GM23248 (cell line): ENCODE measurements around the gene AARS2.

Experiments
- EZH2 ChIP-seq: fragments of 200-600 bp; sonication (generic); IDR thresholded peaks from 2 replicates; pipeline ENCODE4 v1.6.1; 2018; ENCODE audit warnings: antibody characterized with exemption, mild to moderate bottlenecking; ENCODE audit not compliant: insufficient read depth, poor library complexity, severe bottlenecking
- EZH2phosphoT487 ChIP-seq: fragments of 200-600 bp; sonication (generic); IDR thresholded peaks from 2 replicates; pipeline ENCODE4 v1.6.1; 2018; ENCODE audit warnings: antibody characterized with exemption, moderate library complexity, mild to moderate bottlenecking, low read depth; ENCODE audit not compliant: insufficient read depth

DNA sequence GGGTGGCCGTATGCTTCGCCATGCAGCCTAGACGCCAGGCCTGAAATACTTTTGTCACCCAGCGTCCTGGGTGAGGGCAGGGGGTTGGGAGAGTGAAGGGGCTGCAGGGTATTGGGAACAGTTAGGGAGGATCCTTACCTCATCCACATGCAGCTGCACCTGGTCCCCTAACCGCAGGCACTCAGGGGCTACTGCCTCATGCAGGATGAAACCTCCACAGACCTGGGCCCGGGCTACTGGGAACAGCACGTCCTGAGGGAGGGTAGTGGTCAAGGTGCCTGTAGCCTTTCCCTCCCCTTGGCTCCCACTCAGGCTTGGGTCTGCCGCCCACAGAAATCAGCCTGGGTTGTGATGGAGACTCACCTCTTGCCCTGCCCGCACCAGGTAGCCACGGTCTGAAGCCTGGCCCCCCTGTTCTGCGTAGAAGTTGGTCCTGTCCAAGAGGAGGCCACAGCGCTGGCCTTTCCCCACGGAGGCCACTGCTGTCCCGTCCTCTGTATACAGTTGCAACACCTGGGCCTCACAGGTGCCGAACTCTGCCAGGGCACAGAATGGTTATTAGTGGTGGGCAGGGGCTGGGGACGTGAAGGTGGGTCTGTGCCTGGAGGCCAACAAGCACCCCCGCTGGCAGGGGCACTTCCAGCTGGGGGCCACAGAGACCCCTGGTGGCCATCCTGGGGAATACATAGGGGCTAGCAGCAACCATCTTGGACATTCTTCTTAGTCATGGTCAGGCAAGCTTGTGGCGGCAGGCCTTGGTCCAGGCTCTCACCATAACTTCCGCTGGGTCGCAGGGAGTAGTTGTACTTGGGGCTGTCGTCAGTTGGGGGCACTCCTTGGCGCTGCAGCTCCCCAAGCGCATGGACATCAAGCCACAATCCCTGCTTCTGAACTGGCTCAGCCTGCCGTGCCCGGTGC lies 8.6 kb downstream of the AARS2 start:
- no peak for TF ChIP-seq EZH2phosphoT487
- no peak for TF ChIP-seq EZH2
